MCF 10A (cell line): ENCODE results near the gene RTP3. TPM values are rescaled to one million over a fixed set of nuclear protein-coding genes. Genes with fewer than 3 reads are reported as not detected.

Experiments
- BruUV-seq: library from RNA; stranded (reverse); fragments of 400-500 nt; replicated peaks from 2 replicates; lab custom pipeline; 2021; lab: Mats Ljungman, UMichigan
- CTCF ChIA-PET: fragments of 300-600 bp; sonication (Branson Sonifier 250); formaldehyde crosslinking; extraction: SDS; loops from one replicate; lab custom pipeline; 2021; ENCODE audit warnings: antibody characterized with exemption, inconsistent platforms; lab: Yijun Ruan, JAX
- POLR2A ChIA-PET: fragments of 300-600, 350-650 bp; sonication (Branson Sonifier 250); formaldehyde crosslinking; extraction: SDS; loops from one replicate; lab custom pipeline; 2020; ENCODE audit warnings: antibody characterized with exemption, inconsistent platforms; lab: Yijun Ruan, JAX
- DNase-seq: peaks from one replicate; pipeline ENCODE4 v3.0.0-alpha.2; 2018; ENCODE audit not compliant: unreplicated experiment
- H3K27ac Mint-ChIP-seq: one replicate; pipeline ENCODE4 v1.8.0; 2022; ENCODE audit warnings: mild to moderate bottlenecking, low read depth, mixed read lengths; ENCODE audit not compliant: unreplicated experiment
- H3K27me3 Mint-ChIP-seq: one replicate; pipeline ENCODE4 v1.8.0; 2022; ENCODE audit warnings: mixed read lengths; ENCODE audit not compliant: insufficient read depth, unreplicated experiment
- H3K36me3 Mint-ChIP-seq: one replicate; pipeline ENCODE4 v1.8.0; 2022; ENCODE audit warnings: mild to moderate bottlenecking, moderate library complexity, mixed read lengths; ENCODE audit not compliant: insufficient read depth, unreplicated experiment
- H3K4me1 Mint-ChIP-seq: one replicate; pipeline ENCODE4 v1.8.0; 2022; ENCODE audit warnings: mixed read lengths; ENCODE audit not compliant: insufficient read depth, unreplicated experiment
- H3K4me3 Mint-ChIP-seq: one replicate; pipeline ENCODE4 v1.8.0; 2022; ENCODE audit warnings: mild to moderate bottlenecking, moderate library complexity, mixed read lengths; ENCODE audit not compliant: unreplicated experiment
- H3K9me3 Mint-ChIP-seq: one replicate; pipeline ENCODE4 v1.8.0; 2022; ENCODE audit warnings: mixed read lengths; ENCODE audit not compliant: unreplicated experiment
- CTCF ChIP-seq: fragments of 200-600 bp; IDR thresholded peaks from one replicate; pipeline ENCODE4 v1.8.0; 2022; ENCODE audit warnings: antibody characterized with exemption, mild to moderate bottlenecking; ENCODE audit not compliant: unreplicated experiment
- intact Hi-C: fragments of 100-400 bp; cut with micrococcal nuclease; formaldehyde crosslinking; loops from 2 replicates; pipeline ENCODE4 v1.14.1; 2022
- total RNA-seq: library from RNA; stranded (reverse); gene quantifications from 2 replicates; pipeline ENCODE4 v1.2.3, GENCODE V29; 2022

Gene RTP3
- total RNA-seq, 1 experiment from 2014 or later = not detected

- DNase-seq = no peak
- H3K4me3 Mint-ChIP-seq = no peak overlapping the region
- no peak for TF ChIP-seq CTCF
- no peaks in the 10 kb centered on the region for H3K4me1 Mint-ChIP-seq
- peaks cover 8% of the 10 kb centered on the region for H3K9me3 Mint-ChIP-seq
- H3K27ac Mint-ChIP-seq = no peak overlapping the region
- POLR2A ChIA-PET = interaction anchor here (0.8 kb wide), 1 partner anchor 20 kb away, joined by 3 read pairs; no protein-coding TSS in a partner anchor
- no TSS peak for BruUV-seq
- intact Hi-C loops = no loop called here
- no peaks in the 10 kb centered on the region for H3K36me3 Mint-ChIP-seq
- CTCF ChIA-PET = interaction anchor here (0.6 to 1.2 kb wide), 3 partner anchors 20 to 91 kb away, joined by 3 to 5 read pairs (median 3); no protein-coding TSS in a partner anchor
- H3K27me3 Mint-ChIP-seq = peaks cover 53% of the 10 kb centered on the region
These were observed 28.0 kb upstream of the RTP3 start for GRCh38 chr3:46469680-46470357.

GRCh38 chr3:46470831-46471230 is 26.9 kb upstream of the RTP3 start:
- no peak overlapping the region for H3K27ac Mint-ChIP-seq
- peaks cover 53% of the 10 kb centered on the region for H3K27me3 Mint-ChIP-seq

GRCh38 chr3:46471371-46471914 is 26.3 kb upstream of the RTP3 start:
- Mint-ChIP-seq H3K9me3 (peaks cover 18% of the 10 kb centered on the region), H3K27ac (no peak overlapping the region), H3K36me3 (no peaks in the 10 kb centered on the region), H3K27me3 (peaks cover 52% of the 10 kb centered on the region), H3K4me1 (no peaks in the 10 kb centered on the region), H3K4me3 (no peak overlapping the region)
- no peak for DNase-seq
- POLR2A ChIA-PET = no interaction called here
- no peak for TF ChIP-seq CTCF
- CTCF ChIA-PET = interaction anchor here (1.2 kb wide), 1 partner anchor 21 kb away, joined by 3 read pairs; no protein-coding TSS in a partner anchor
- no TSS peak for BruUV-seq
- intact Hi-C loops = no loop called here

More at GRCh38 chr3:46470831-46471230, 26.9 kb upstream of the RTP3 start:
- CTCF ChIA-PET = interaction anchor here (1.2 kb wide), 1 partner anchor 20 kb away, joined by 3 read pairs; no protein-coding TSS in a partner anchor
- Mint-ChIP-seq H3K9me3 (peaks cover 18% of the 10 kb centered on the region), H3K4me3 (no peak overlapping the region), H3K36me3 (no peaks in the 10 kb centered on the region), H3K4me1 (no peaks in the 10 kb centered on the region)
- intact Hi-C loops = no loop called here
- TF ChIP-seq CTCF = no peak
- no peak for DNase-seq
- no TSS peak for BruUV-seq
- POLR2A ChIA-PET = no interaction called here

- BruUV-seq = no TSS peak
- Mint-ChIP-seq H3K27me3 (peaks cover 62% of the 10 kb centered on the region), H3K9me3 (peaks cover 18% of the 10 kb centered on the region), H3K36me3 (no peaks in the 10 kb centered on the region), H3K27ac (no peak overlapping the region), H3K4me3 (no peak overlapping the region), H3K4me1 (no peaks in the 10 kb centered on the region)
- no peak for TF ChIP-seq CTCF
- POLR2A ChIA-PET = no interaction called here
- DNase-seq = no peak
- intact Hi-C loops = no loop called here
- CTCF ChIA-PET = interaction anchor here (0.5 to 1.0 kb wide), 4 partner anchors 15 to 645 kb away, joined by 3 to 5 read pairs (median 3); no protein-coding TSS in a partner anchor
These were observed 25.0 kb upstream of the RTP3 start for GRCh38 chr3:46472736-46473135.
